Mesothelial cell of epicardium (in vitro differentiated cells): ENCODE data around the gene RNPEPL1. TPM values are rescaled to one million over a fixed set of nuclear protein-coding genes. Genes with fewer than 3 reads are reported as not detected.

Source experiments
- DNase-seq, 2 experiments: peaks; one replicate each; pipeline ENCODE4 v3.0.0; 2021; ENCODE audit warnings: low spot score in 2 of 2; ENCODE audit not compliant: unreplicated experiment in 2 of 2
- H3K27ac Mint-ChIP-seq: 2 replicates; pipeline ENCODE4 v1.8.0; 2021; ENCODE audit warnings: mixed read lengths
- H3K27me3 Mint-ChIP-seq: 2 replicates; pipeline ENCODE4 v1.8.0; 2021; ENCODE audit warnings: low read depth, mixed read lengths
- H3K36me3 Mint-ChIP-seq: 2 replicates; pipeline ENCODE4 v1.8.0; 2021; ENCODE audit warnings: mixed read lengths
- H3K4me1 Mint-ChIP-seq: 2 replicates; pipeline ENCODE4 v1.8.0; 2021; ENCODE audit warnings: mixed read lengths
- H3K4me3 Mint-ChIP-seq: 2 replicates; pipeline ENCODE4 v1.8.0; 2021; ENCODE audit warnings: mild to moderate bottlenecking, moderate library complexity, mixed read lengths
- H3K9me3 Mint-ChIP-seq: 2 replicates; pipeline ENCODE4 v1.8.0; 2021; ENCODE audit warnings: mixed read lengths
- total RNA-seq: library from RNA; stranded (reverse); gene quantifications from 3 replicates; pipeline ENCODE4 v1.2.1, GENCODE V29; 2021
- TF ChIP-seq, protein P1 (sequence below): fragments of 200-600 bp; sonication (generic); IDR thresholded peaks from one replicate; pipeline ENCODE4 v1.5.0; 2021; ENCODE audit warnings: antibody characterized with exemption; ENCODE audit not compliant: unreplicated experiment

The RNPEPL1 gene
- total RNA-seq, 1 donor from 2014 or later = 28.3 TPM

DNA sequence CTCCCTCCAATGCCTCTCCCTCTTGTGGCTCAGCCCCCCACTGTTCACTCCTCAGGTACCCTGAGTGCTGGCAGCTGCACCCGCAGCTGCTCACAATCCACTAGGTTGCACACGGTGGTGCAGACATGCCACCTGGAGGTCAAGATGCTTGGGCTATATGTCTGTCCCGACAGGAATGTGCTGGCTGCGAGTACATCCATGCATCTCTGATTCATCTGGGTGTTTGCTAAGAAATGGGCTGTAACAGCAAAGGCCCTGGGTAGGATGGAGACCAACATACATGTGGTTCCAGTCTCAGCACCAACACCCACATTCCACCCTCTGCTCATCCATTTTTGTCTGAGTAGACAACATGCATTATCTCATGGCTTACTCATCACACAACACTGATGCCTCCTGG is 41.8 kb upstream of the RNPEPL1 start:
- TF ChIP-seq, protein P1, sequence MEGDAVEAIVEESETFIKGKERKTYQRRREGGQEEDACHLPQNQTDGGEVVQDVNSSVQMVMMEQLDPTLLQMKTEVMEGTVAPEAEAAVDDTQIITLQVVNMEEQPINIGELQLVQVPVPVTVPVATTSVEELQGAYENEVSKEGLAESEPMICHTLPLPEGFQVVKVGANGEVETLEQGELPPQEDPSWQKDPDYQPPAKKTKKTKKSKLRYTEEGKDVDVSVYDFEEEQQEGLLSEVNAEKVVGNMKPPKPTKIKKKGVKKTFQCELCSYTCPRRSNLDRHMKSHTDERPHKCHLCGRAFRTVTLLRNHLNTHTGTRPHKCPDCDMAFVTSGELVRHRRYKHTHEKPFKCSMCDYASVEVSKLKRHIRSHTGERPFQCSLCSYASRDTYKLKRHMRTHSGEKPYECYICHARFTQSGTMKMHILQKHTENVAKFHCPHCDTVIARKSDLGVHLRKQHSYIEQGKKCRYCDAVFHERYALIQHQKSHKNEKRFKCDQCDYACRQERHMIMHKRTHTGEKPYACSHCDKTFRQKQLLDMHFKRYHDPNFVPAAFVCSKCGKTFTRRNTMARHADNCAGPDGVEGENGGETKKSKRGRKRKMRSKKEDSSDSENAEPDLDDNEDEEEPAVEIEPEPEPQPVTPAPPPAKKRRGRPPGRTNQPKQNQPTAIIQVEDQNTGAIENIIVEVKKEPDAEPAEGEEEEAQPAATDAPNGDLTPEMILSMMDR = no peak
- no peaks in the 10 kb centered on the region for H3K4me1 Mint-ChIP-seq
- no peak for DNase-seq
- H3K9me3 Mint-ChIP-seq = peaks cover 67% of the 10 kb centered on the region
- H3K36me3 Mint-ChIP-seq = peaks cover 83% of the 10 kb centered on the region
- H3K27ac Mint-ChIP-seq = no peak overlapping the region
- H3K4me3 Mint-ChIP-seq = no peak overlapping the region
- no peaks in the 10 kb centered on the region for H3K27me3 Mint-ChIP-seq

- no peak for DNase-seq
- H3K4me3 Mint-ChIP-seq = no peak overlapping the region
- H3K27me3 Mint-ChIP-seq = no peaks in the 10 kb centered on the region
- TF ChIP-seq, protein P1 = no peak
- H3K36me3 Mint-ChIP-seq = peaks cover 85% of the 10 kb centered on the region
- H3K27ac Mint-ChIP-seq = no peak overlapping the region
- H3K9me3 Mint-ChIP-seq = peaks cover 72% of the 10 kb centered on the region
- H3K4me1 Mint-ChIP-seq = no peaks in the 10 kb centered on the region
These were observed 41.0 kb upstream of the RNPEPL1 start for GRCh38 chr2:240527153-240527750.

- Mint-ChIP-seq H3K4me3 (no peak overlapping the region), H3K27me3 (no peaks in the 10 kb centered on the region), H3K4me1 (no peaks in the 10 kb centered on the region), H3K9me3 (peaks cover 72% of the 10 kb centered on the region), H3K27ac (no peak overlapping the region), H3K36me3 (peaks cover 85% of the 10 kb centered on the region)
- DNase-seq = no peak
- TF ChIP-seq, protein P1 = no peak
These were observed 39.8 kb upstream of the RNPEPL1 start for GRCh38 chr2:240528406-240529040.

DNA sequence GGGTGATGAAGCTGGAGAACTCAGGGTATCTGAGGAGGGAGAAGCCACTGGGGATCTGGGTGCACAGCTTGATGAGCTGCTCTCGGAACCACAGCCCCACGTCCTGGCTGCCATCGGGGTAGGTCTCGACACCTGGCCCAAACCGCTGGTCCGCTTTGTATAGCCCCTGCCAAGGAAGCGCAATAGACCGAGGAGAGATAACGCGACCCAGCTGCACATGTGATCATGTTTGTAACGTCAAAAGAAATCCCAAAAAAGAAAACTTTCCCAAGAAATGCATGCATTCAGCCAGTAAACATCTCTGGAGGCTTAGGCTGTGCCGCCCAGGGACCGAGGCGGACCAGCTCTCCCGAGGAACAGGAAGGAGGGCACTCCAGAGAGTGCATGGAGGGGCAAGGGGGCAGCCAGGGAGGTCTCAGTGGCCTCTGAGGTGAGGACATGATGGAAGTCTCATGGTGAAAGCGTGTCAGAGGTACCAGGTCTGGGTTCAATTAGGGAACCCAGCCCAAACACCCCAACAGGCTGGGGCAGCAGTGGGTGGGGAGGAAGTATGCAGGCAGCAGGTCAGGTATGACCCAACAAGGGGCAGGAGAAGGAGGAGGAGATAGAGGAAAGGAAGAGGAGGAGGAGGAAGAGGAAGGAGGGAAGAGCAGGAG is 38.8 kb upstream of the RNPEPL1 start:
- Mint-ChIP-seq H3K9me3 (peaks cover 73% of the 10 kb centered on the region), H3K4me1 (no peaks in the 10 kb centered on the region), H3K36me3 (peaks cover 84% of the 10 kb centered on the region), H3K27ac (no peak overlapping the region), H3K27me3 (no peaks in the 10 kb centered on the region), H3K4me3 (no peak overlapping the region)
- TF ChIP-seq, protein P1 = no peak
- DNase-seq = no peak

- H3K9me3 Mint-ChIP-seq = peaks cover 66% of the 10 kb centered on the region
- no peak for DNase-seq
- no peaks in the 10 kb centered on the region for H3K27me3 Mint-ChIP-seq
- H3K4me1 Mint-ChIP-seq = no peaks in the 10 kb centered on the region
- TF ChIP-seq, protein P1 = no peak
- peaks cover 81% of the 10 kb centered on the region for H3K36me3 Mint-ChIP-seq
- no peak overlapping the region for H3K27ac Mint-ChIP-seq
- H3K4me3 Mint-ChIP-seq = no peak overlapping the region
These were observed 38.1 kb upstream of the RNPEPL1 start for GRCh38 chr2:240530181-240530580.
